ENCODE data around the gene MSI2. TPM values are rescaled to one million over a fixed set of nuclear protein-coding genes. Genes with fewer than 3 reads are reported as not detected.
A peak's percentile ranks its signal among the peaks of the same experiment; 100 is the strongest.

MSI2 gene
- total RNA-seq, 6 experiments from 2014 or later, result 12.0 to 22.6 (median 19.4) TPM

DNA sequence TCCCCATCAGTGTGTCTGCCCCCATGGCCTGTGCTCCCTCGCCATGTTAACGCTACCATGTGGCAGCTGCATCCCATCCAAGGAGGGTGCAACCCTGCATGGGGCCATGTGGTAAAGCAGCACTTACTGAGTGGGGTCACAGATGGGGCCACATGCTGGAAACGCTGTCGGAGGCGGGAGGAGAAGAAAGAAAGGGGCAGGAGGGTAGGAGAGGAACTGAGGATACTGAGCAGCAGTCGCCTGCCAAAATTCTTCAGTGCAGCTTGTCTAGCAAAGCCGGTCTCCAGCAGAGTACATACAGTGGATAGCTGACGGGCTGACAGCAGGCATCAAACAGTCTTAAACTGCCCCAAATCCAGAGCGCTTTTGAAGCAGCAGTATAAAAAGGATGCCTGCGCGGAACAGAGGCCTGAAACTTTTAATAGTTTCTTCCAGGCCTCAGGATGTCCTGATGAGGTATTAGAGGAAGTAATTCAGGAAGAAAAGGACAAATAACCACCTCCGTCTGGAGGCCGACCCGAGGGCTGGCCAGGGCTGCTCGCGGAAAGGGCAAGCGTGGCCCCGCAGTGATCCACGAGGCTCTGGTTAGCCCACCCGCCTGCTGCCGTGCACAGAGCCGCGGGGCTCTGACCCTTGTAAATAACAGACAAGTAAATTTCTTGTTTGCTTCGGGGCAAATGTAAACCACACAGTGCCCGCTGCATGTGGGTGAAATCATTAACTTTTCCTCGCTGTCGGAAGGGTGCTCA is 339.8 kb downstream of the MSI2 start:
- no peaks in the 10 kb centered on the region for H3K4me1 ChIP-seq
- H3K36me3 ChIP-seq, result no peaks in the 10 kb centered on the region
- no peak for TF ChIP-seq POLR2A (IDR thresholded peaks at IDR 0.05)
- TF ChIP-seq, protein P1, sequence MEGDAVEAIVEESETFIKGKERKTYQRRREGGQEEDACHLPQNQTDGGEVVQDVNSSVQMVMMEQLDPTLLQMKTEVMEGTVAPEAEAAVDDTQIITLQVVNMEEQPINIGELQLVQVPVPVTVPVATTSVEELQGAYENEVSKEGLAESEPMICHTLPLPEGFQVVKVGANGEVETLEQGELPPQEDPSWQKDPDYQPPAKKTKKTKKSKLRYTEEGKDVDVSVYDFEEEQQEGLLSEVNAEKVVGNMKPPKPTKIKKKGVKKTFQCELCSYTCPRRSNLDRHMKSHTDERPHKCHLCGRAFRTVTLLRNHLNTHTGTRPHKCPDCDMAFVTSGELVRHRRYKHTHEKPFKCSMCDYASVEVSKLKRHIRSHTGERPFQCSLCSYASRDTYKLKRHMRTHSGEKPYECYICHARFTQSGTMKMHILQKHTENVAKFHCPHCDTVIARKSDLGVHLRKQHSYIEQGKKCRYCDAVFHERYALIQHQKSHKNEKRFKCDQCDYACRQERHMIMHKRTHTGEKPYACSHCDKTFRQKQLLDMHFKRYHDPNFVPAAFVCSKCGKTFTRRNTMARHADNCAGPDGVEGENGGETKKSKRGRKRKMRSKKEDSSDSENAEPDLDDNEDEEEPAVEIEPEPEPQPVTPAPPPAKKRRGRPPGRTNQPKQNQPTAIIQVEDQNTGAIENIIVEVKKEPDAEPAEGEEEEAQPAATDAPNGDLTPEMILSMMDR (IDR thresholded peaks at IDR 0.05), result no peak
- no peaks in the 10 kb centered on the region for H3K9me3 ChIP-seq
- no peaks in the 10 kb centered on the region for H3K27me3 ChIP-seq
- WGBS (ENCODE audit: insufficient coverage, low coverage, low lambda C conversion rate, missing lambda C conversion rate), result 81% methylated on average over 15 of the region's 27 CpGs
- no peak overlapping the region for H3K27ac ChIP-seq
- intact Hi-C loops (cut with DNase I), result no loop called here
- DNase-seq (no peak), ATAC-seq (no peak)
- H3K4me3 ChIP-seq, result no peak overlapping the region

DNA sequence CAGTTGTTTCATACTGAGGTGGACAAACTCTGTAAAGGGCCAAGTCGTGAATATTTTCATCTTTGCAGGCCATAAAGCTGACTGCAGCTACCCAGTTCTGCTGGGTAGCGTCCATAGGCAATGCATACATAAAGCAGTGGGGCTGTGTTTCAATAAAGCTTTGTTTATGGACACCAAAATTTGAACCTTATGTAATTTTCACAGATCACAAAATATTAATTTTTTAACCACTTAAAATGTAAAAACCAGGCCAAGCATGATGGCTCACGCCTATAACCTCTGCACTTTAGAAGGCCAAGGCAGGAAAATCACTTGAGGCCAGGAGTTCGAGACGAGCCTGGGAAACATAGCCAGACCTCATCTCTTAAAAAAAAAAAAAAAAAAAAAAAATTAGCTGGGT is 340.8 kb downstream of the MSI2 start:
- 75% methylated on average over 4 of the region's 5 CpGs for WGBS (ENCODE audit: insufficient coverage, low coverage, low lambda C conversion rate, missing lambda C conversion rate)
- ATAC-seq (no peak), DNase-seq (no peak)
- TF ChIP-seq, protein P1 (IDR thresholded peaks at IDR 0.05), result no peak
- TF ChIP-seq POLR2A (IDR thresholded peaks at IDR 0.05), result no peak
- H3K4me1 ChIP-seq, result no peaks in the 10 kb centered on the region
- H3K9me3 ChIP-seq, result no peaks in the 10 kb centered on the region
- H3K4me3 ChIP-seq, result no peak overlapping the region
- H3K36me3 ChIP-seq, result no peaks in the 10 kb centered on the region
- H3K27ac ChIP-seq, result no peak overlapping the region
- no peaks in the 10 kb centered on the region for H3K27me3 ChIP-seq
- intact Hi-C loops (cut with DNase I), result no loop called here

DNA sequence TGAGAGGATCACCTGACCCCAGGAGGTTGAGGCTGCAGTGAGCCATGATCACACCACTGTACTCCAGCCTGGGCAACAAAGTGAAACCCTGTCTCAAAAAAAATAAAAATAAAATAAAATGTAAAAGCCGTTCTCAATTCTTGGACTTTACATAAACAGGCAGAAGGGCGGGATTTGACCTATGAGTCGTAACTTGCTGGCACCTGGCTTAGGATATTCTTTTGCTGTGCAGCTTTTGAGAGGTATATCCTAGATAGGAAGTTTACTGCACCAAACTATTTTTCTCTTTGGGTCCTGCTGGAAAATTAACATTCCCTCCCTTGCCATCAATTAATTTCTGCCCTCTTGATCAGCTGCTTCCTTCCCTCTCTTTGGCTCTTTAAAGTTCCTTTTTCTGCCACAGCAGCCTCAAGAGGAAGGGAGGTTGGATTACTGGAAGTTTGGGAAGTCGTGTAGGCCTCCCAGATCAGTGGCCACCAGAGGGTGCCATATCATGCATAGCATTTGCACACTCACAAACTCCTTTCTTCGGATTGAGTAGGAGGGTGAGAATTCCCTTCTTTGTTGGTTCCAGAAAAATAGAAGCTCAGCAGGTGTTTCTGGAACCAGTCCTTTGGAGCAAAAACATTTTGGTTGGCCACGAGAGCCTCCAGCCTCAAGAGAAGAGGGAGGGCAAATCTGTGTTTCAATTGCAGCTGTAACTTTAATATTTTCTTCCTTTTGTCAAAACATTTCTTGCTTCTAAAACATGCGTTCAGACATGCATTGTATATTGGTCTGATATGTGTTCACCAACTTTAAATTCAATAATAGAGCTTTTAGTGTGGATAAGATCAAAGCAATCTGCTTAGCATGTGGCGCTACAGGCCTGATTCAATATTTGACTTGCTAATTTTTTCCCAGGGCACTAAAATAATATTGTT is 341.5 kb downstream of the MSI2 start:
- Histone ChIP-seq H3K9me3 (no peaks in the 10 kb centered on the region), H3K27ac (no peak overlapping the region), H3K4me3 (no peak overlapping the region), H3K4me1 (no peaks in the 10 kb centered on the region), H3K36me3 (no peaks in the 10 kb centered on the region), H3K27me3 (no peaks in the 10 kb centered on the region)
- intact Hi-C loops (cut with DNase I), result no loop called here
- TF ChIP-seq, protein P1 (IDR thresholded peaks at IDR 0.05), result peak; percentile 55 to 88 (median 80)
- no peak for TF ChIP-seq POLR2A (IDR thresholded peaks at IDR 0.05)
- 59% methylated on average over 8 of the region's 8 CpGs for WGBS (ENCODE audit: insufficient coverage, low coverage, low lambda C conversion rate, missing lambda C conversion rate)
- DNase-seq (peak in 2 of 3 donors; percentile 52 to 63), ATAC-seq (peak; percentile 66 to 87 (median 74))

DNA sequence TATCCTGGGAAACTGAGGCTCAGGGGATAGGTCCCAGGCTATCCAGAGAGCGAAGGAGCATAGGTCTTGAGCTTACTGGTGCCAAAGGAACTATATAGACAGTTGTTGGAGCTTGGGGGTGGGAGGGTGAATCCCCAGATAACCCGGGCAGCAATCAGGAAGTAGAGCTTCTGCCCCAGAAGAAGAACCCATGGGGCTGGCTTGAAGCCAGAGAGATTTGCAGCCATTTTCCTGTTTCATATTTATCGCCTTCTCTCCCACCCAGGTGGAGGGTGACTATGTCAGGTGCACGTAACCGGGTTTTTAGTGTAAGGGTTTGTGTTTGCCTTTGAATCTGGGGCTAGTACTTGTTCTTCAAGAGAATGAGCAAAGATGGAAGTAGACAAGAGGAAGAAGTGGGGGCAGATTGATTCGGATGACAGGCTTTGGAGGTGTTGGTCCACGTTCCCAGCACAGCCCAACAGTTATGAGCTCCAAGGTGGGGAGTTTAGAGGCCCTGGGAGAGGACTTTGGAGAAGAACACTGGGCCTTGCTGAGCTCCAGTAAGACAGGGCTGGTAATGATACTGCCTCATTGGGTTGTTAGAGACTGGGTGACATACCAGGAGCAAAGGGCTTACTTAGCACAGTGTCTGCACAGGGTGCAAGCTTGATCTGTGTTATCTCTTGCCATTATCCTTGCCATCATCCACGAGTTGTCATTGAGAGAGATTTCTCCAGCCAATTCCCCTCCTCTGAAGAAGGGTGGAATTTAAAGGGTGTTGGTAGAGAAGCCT is 343.1 kb downstream of the MSI2 start:
- no peak for DNase-seq
- intact Hi-C loops (cut with DNase I), result no loop called here
- ATAC-seq, result no peak
- WGBS (ENCODE audit: insufficient coverage, low coverage, low lambda C conversion rate, missing lambda C conversion rate), result 58% methylated on average over 7 of the region's 8 CpGs
- Histone ChIP-seq H3K4me1 (no peaks in the 10 kb centered on the region), H3K9me3 (no peaks in the 10 kb centered on the region), H3K36me3 (no peaks in the 10 kb centered on the region), H3K27me3 (no peaks in the 10 kb centered on the region), H3K27ac (no peak overlapping the region), H3K4me3 (no peak overlapping the region)
- no peak for TF ChIP-seq POLR2A (IDR thresholded peaks at IDR 0.05)
- TF ChIP-seq, protein P1 (IDR thresholded peaks at IDR 0.05), result no peak

Measured in right lobe of liver (tissue), 6 donors.